WTC11 (cell line): ENCODE data around the gene CLDN17.

Experiments used
- E2F1 ChIP-seq: sonication (generic); formaldehyde crosslinking; IDR thresholded peaks from 2 replicates; pipeline ENCODE4 v1.8.0; 2022; ENCODE audit warnings: mild to moderate bottlenecking, missing genetic modification reagents
- TF ChIP-seq, protein P1 (sequence below): fragments of 200-600 bp; IDR thresholded peaks from 2 replicates; pipeline ENCODE4 v1.8.0; 2022; ENCODE audit warnings: antibody characterized with exemption

DNA sequence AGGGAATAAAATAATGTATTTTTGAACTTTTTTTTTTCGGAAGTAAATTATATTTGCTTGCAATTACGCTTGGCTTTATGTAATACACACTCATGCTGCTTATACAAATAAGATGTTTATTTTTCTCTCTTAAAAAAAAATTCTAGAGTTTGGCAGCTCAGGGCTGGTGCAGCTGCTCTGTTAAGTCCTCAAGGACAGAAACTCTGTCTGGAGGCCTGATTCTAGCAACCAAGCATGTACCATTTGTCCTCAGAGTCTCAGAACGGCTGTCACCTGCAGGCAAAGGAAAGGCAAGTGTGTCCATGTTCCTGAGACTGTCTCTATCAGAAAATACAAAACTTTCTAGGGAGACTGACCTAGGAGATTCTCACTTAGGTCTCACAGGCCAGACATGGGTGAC is 23.2 kb upstream of the CLDN17 start:
- TF ChIP-seq, protein P1, sequence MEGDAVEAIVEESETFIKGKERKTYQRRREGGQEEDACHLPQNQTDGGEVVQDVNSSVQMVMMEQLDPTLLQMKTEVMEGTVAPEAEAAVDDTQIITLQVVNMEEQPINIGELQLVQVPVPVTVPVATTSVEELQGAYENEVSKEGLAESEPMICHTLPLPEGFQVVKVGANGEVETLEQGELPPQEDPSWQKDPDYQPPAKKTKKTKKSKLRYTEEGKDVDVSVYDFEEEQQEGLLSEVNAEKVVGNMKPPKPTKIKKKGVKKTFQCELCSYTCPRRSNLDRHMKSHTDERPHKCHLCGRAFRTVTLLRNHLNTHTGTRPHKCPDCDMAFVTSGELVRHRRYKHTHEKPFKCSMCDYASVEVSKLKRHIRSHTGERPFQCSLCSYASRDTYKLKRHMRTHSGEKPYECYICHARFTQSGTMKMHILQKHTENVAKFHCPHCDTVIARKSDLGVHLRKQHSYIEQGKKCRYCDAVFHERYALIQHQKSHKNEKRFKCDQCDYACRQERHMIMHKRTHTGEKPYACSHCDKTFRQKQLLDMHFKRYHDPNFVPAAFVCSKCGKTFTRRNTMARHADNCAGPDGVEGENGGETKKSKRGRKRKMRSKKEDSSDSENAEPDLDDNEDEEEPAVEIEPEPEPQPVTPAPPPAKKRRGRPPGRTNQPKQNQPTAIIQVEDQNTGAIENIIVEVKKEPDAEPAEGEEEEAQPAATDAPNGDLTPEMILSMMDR = no peak
- no peak for TF ChIP-seq E2F1 (CRISPR knock-in tag)
